BLaER1 (cell line): Measurements from ENCODE around the gene KRT86.
"Not testable (repeated sequence)": the region's sequence is repeated elsewhere in the genome, so short reads cannot be mapped to it uniquely, and the experiment has no call there.

Source experiments
- H3K27ac ChIP-seq: shearing (Covaris generic); formaldehyde crosslinking; 2 replicates; pipeline ENCODE4 v1.8.1; 2022
- H3K27me3 ChIP-seq: shearing (Covaris generic); formaldehyde crosslinking; 2 replicates; pipeline ENCODE4 v1.8.1; 2022
- H3K36me3 ChIP-seq: shearing (Covaris generic); formaldehyde crosslinking; 2 replicates; pipeline ENCODE4 v1.8.1; 2022
- H3K4me1 ChIP-seq: shearing (Covaris generic); formaldehyde crosslinking; 2 replicates; pipeline ENCODE4 v1.8.1; 2022
- H3K4me2 ChIP-seq: shearing (Covaris generic); formaldehyde crosslinking; 2 replicates; pipeline ENCODE4 v1.8.1; 2022
- H3K4me3 ChIP-seq: shearing (Covaris generic); formaldehyde crosslinking; 2 replicates; pipeline ENCODE4 v1.8.1; 2022
- H3K9ac ChIP-seq: shearing (Covaris generic); formaldehyde crosslinking; 2 replicates; pipeline ENCODE4 v1.8.1; 2022
- H3K9me3 ChIP-seq: shearing (Covaris generic); formaldehyde crosslinking; 2 replicates; pipeline ENCODE4 v1.8.1; 2022
- H4K20me1 ChIP-seq: shearing (Covaris generic); formaldehyde crosslinking; 2 replicates; pipeline ENCODE4 v1.8.1; 2022
- Cebpa-rat ChIP-seq: shearing (Covaris generic); IDR thresholded peaks from 2 replicates; pipeline ENCODE4 v1.8.1; 2022

The KRT86 gene

DNA sequence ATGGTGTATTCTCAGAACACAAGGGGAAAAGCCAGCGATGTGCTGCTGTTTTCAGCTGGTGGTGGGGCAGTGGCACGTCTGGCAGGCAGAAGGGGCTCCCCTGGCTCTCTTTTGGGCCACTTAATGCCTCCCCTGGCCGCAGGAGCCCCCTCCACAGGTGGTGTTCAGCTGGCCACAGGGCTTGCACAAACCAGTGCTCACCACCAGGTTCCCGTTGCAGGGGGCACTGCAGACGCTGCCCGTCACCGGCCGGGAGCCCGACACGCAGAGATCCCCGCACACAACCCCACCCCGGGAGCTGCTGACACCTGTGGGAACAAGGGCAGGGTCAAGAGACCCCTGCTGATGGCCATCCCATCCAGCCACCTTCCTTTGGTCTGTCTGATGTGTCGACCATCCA lies 40.1 kb downstream of the KRT86 start:
- no peaks in the 10 kb centered on the region for H3K36me3 ChIP-seq
- no peaks in the 10 kb centered on the region for H3K9me3 ChIP-seq
- peaks cover 7% of the 10 kb centered on the region; the same call in 1 of the 2 replicates for H3K4me1 ChIP-seq
- TF ChIP-seq Cebpa-rat: no peak
- no peak overlapping the region for H3K27ac ChIP-seq
- H4K20me1 ChIP-seq: no peaks in the 10 kb centered on the region
- H3K9ac ChIP-seq: no peak overlapping the region
- no peak overlapping the region for H3K4me2 ChIP-seq
- H3K4me3 ChIP-seq: no peak overlapping the region
- peaks cover 8% of the 10 kb centered on the region for H3K27me3 ChIP-seq

DNA sequence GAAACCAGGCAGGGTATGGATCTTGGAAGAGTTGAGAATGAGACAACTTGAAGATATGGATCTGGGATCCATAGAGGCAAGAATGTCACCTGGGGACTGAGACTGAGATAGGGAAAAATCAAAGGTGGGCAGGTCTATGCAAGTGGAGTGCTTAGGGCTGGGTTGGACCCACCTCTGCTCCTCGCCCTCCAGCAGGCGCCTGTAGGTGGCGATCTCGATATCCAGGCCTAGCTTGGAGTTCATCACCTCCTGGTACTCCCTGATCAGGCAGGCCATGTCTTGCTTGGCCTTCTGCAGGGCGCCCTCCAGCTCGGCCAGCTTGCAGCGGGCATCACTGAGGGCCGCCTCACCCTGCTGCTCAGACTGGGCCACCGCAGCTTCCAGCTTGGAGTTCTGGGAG lies 41.3 kb downstream of the KRT86 start:
- not testable (repeated sequence) for H3K9ac ChIP-seq, H3K27me3 ChIP-seq, H3K9me3 ChIP-seq, H4K20me1 ChIP-seq, H3K4me3 ChIP-seq, H3K4me2 ChIP-seq, H3K4me1 ChIP-seq, H3K36me3 ChIP-seq, H3K27ac ChIP-seq

DNA sequence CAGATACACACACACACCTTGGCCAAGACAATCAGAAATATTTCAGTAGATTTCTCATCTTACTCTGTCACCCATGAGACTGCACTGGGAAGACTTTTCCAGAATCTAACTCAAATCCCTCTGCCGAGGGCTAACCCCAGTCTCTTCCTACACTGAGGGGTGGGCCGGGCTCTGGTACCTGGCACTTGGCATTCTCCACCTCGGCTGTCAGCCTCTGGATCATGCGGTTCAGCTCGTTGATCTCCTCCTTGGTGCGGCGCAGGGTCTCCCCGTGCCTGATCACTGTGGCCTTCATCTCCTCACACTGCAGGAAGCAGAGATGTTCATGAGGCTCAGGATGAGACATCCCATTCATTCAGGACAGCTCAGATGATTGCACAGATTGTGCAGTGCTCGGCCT lies 41.8 kb downstream of the KRT86 start:
- TF ChIP-seq Cebpa-rat: no peak
- Histone ChIP-seq H3K9ac (no peak overlapping the region), H3K4me3 (no peak overlapping the region), H3K4me1 (peaks cover 7% of the 10 kb centered on the region; the same call in 1 of the 2 replicates), H3K9me3 (no peaks in the 10 kb centered on the region), H4K20me1 (no peaks in the 10 kb centered on the region), H3K27ac (no peak overlapping the region), H3K4me2 (no peak overlapping the region), H3K27me3 (no peaks in the 10 kb centered on the region; the same call in 1 of the 2 replicates), H3K36me3 (no peaks in the 10 kb centered on the region)

DNA sequence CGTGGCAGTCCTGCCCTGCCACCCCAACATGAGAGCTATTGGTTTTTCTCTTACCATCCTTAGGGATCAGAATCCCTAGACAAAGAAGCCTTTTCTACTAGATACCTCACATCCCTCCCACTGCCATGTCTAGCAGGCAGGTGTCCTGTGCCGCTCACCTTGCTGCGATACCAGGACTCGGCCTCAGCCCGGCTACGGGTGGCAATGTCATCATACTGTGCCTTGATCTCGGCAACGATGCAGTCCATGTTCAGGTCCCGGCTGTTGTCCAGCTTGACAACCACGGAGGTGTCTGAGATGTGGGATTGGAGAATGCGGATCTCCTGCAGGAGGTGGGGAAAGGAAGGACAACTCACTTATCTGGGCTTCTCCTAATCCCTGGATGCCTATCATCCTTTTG lies 42.3 kb downstream of the KRT86 start:
- Histone ChIP-seq H3K4me2 (no peak overlapping the region), H3K9ac (no peak overlapping the region), H3K27me3 (no peaks in the 10 kb centered on the region), H3K27ac (no peak overlapping the region), H3K36me3 (no peaks in the 10 kb centered on the region), H3K9me3 (no peaks in the 10 kb centered on the region), H3K4me1 (peaks cover 7% of the 10 kb centered on the region; the same call in 1 of the 2 replicates), H4K20me1 (no peaks in the 10 kb centered on the region), H3K4me3 (no peak overlapping the region)
- no peak for TF ChIP-seq Cebpa-rat

DNA sequence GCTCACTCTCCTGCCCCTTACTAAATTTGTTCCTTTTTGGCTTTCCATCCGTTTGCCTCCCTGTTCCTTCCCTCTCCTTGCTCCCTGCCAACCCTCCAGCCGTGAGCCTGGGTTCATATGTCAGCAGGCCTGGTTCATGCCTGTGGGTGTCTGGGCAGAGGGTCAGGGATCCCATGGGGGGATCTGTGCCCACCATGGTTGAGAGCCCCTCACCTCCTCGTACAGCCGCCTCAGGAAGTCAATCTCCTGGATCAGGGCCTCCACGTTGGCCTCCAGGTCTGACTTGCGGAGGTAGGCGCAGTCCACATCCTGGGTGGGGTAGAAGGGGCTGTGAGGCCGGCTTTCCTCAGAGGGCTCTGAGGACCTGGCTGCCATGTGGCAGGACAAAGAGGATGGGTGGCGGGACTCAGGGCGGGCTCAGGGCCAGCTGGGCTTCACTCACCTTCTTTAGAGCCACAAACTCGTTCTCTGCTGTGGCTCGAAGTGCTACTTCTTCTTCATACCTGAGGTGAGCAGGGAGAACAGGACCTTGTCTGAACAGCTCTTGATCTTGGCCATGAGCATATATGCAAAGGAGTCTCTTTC lies 43.1 kb downstream of the KRT86 start:
- no peaks in the 10 kb centered on the region for H3K27me3 ChIP-seq
- H3K9me3 ChIP-seq: no peaks in the 10 kb centered on the region
- peaks cover 7% of the 10 kb centered on the region; the same call in 1 of the 2 replicates for H3K4me1 ChIP-seq
- no peak overlapping the region for H3K9ac ChIP-seq
- no peaks in the 10 kb centered on the region for H4K20me1 ChIP-seq
- H3K4me2 ChIP-seq: no peak overlapping the region
- no peak overlapping the region for H3K27ac ChIP-seq
- no peak overlapping the region for H3K4me3 ChIP-seq
- H3K36me3 ChIP-seq: no peaks in the 10 kb centered on the region
- TF ChIP-seq Cebpa-rat: no peak

DNA sequence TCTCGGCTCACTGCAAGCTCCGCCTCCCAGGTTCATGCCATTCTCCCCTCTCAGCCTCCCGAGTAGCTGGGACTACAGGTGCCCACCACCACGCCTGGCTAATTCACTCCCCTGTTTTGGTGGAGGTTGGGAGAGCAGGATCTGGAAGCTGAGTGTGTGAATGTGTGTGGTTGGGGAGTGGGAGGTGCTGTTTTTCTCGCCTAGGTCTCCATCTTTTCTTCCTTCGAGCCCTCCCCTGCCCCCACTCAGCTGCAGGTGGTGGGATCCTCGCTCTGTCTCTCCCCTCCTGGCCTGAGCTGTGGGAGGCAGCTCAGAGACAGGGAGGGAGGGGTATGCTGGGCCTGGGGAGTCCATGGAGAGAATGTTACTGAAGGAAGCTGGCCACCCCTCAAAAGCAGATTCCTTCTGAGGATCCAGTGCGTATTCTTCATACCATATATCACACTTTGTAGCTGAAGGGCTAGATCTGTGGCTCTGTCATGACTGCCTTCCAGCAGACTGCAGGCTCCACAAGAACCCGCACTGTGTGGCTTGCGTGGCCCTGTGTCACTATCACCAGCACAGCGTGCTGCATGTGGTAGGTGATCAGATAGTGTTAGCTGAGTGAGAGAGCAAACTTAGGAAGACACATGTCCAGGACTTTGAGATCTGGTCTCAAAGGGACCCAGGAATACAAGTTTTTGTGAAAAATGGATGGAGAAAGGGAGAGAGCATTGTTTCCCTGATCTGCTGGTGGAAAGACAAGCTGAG lies 44.0 kb downstream of the KRT86 start:
- H3K4me1 ChIP-seq: peaks cover 7% of the 10 kb centered on the region; the same call in 1 of the 2 replicates
- no peak overlapping the region for H3K9ac ChIP-seq
- H3K27ac ChIP-seq: no peak overlapping the region
- no peaks in the 10 kb centered on the region for H3K9me3 ChIP-seq
- H3K4me2 ChIP-seq: 0 out of 2 replicates have a peak overlapping the region, but pooled peaks have one; percentile 2
- H3K4me3 ChIP-seq: no peak overlapping the region
- no peaks in the 10 kb centered on the region for H3K27me3 ChIP-seq
- TF ChIP-seq Cebpa-rat: no peak
- H4K20me1 ChIP-seq: no peaks in the 10 kb centered on the region
- no peaks in the 10 kb centered on the region for H3K36me3 ChIP-seq

DNA sequence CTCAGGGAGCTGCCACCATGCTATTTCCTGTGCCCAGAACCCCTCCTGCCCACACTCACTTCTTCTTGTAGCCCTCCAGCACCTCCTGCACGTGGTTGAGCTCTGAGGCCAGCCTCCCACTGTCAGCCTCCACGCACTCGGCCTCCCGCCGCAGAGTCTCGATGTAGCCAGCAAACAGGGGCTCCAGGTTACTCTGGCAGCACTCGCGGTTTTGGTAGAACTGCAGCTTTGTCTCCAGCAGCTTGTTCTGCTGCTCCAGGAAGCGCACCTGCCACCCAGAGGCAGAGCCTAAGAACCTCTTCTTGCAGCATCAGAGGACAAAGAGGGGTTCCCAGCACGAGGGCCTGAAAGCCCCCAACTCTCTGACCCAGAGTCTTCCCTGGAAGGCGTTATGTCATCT lies 44.7 kb downstream of the KRT86 start:
- Histone ChIP-seq H3K36me3 (no peaks in the 10 kb centered on the region), H3K4me3 (no peak overlapping the region), H3K27me3 (no peaks in the 10 kb centered on the region), H3K4me1 (peaks cover 7% of the 10 kb centered on the region; the same call in 1 of the 2 replicates), H4K20me1 (no peaks in the 10 kb centered on the region), H3K9me3 (no peaks in the 10 kb centered on the region), H3K9ac (no peak overlapping the region), H3K27ac (no peak overlapping the region), H3K4me2 (0 out of 2 replicates have a peak overlapping the region, but pooled peaks have one; percentile 2)
- TF ChIP-seq Cebpa-rat: no peak

DNA sequence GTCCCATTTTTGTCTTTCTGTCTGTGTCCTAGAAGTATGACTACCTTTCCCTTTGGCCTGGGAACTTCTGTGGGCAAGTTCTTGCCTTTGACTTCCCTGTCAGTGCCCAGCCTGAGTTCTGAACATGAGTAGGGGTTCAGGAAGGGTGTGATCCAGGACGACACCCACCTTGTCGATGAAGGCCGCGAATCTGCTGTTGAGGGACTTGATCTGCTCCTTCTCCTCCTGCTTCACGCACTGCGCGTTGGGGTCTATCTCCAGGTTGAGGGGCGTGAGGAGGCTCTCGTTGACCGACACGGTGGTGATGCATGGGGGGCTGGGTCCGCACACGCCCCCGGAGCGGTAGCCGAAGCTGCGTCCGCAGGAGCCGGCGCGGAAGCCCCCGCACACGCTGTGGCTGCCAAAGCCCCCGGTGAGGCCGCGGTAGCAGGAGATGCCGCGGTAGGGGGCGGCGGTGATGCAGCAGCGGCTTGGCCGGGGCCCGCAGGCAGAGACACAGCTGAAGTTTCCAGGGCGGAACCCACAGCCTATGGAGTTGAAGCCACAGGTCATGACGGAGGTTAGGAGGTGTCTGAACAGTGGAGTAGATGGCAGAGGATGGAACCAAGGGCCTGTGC lies 46.4 kb downstream of the KRT86 start, which contains the start of gene KRT83:
TSS of gene KRT83 (minus strand) at position 615 of the 617 bp plus-strand sequence. CDS start at position 552, 63 bp downstream.
- Histone ChIP-seq H3K27me3 (no peaks in the 10 kb centered on the region), H3K36me3 (no peaks in the 10 kb centered on the region), H3K4me2 (no peak within 1 kb of the TSS), H3K4me3 (no peak within 1 kb of the TSS), H4K20me1 (no peaks in the 10 kb centered on the region), H3K9ac (no peak within 1 kb of the TSS), H3K4me1 (peaks cover 7% of the 10 kb centered on the region; the same call in 1 of the 2 replicates), H3K9me3 (no peaks in the 10 kb centered on the region), H3K27ac (no peak within 1 kb of the TSS)
- TF ChIP-seq Cebpa-rat: no peak

DNA sequence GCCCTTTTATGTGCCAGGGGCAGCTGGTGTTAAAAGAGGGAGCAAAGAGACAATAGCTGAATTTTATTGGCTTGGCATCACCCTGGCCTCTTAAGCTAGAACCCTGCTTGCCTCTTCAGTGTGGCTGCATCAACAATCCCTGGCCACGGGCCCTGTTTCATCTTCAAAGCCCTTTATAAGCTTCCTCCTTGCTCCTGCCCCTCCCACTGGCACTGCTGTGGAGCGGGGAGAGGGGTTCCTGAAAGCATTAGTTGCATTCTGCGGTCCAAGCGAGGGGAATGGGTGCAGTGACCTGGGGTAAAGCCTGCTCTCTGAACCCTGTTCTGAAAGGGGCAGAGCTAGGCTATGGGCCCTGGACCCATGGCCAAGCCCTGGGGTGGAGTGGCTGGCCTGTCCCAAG lies 47.0 kb downstream of the KRT86 start:
- no peaks in the 10 kb centered on the region for H4K20me1 ChIP-seq
- no peaks in the 10 kb centered on the region for H3K9me3 ChIP-seq
- H3K27me3 ChIP-seq: no peaks in the 10 kb centered on the region
- no peak for TF ChIP-seq Cebpa-rat
- no peak overlapping the region for H3K9ac ChIP-seq
- no peak overlapping the region for H3K4me2 ChIP-seq
- peaks cover 7% of the 10 kb centered on the region; the same call in 1 of the 2 replicates for H3K4me1 ChIP-seq
- H3K4me3 ChIP-seq: no peak overlapping the region
- no peak overlapping the region for H3K27ac ChIP-seq
- H3K36me3 ChIP-seq: no peaks in the 10 kb centered on the region

DNA sequence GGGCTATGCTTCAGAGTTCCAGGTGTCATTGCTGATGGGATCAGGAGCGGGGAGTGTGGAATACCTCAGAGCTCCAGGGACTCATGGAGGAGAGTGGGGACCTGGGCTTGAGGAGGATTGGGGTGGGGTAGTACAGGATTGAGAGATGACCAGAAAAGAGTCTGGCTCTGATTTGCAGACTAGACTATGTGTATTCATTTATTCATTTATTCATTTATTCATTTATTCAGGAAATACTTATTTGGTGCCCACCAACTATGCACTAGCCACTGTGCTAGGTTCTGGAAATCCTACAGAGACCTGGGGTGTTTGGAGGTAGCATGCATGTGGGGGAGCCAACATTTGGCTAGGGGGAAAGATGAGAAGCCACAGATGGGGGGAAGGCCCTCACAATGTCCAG lies 47.6 kb downstream of the KRT86 start:
- H3K27ac ChIP-seq: no peak overlapping the region
- no peaks in the 10 kb centered on the region for H4K20me1 ChIP-seq
- H3K27me3 ChIP-seq: no peaks in the 10 kb centered on the region

More for the DNA sequence above, 47.6 kb downstream of the KRT86 start:
- H3K9me3 ChIP-seq: no peaks in the 10 kb centered on the region
- no peak overlapping the region for H3K4me2 ChIP-seq
- peaks cover 7% of the 10 kb centered on the region; the same call in 1 of the 2 replicates for H3K4me1 ChIP-seq
- H3K4me3 ChIP-seq: no peak overlapping the region
- H3K36me3 ChIP-seq: no peaks in the 10 kb centered on the region
- H3K9ac ChIP-seq: no peak overlapping the region
- TF ChIP-seq Cebpa-rat: no peak
